ENCODE results near the gene CFAP69. TPM values are rescaled to one million over a fixed set of nuclear protein-coding genes. Genes with fewer than 3 reads are reported as not detected.

CFAP69 gene
- total and polyA plus RNA-seq, 4 donors, result 1.8 to 60.0 (median 9.0) TPM

GRCh38 chr7:90290244-90291113 lies 45.5 kb downstream of the CFAP69 start:
- no peak for ATAC-seq (ENCODE audit: insufficient read depth, low FRiP score)
- Histone ChIP-seq H3K36me3 (ENCODE audit: control insufficient read depth in 4 of 4, insufficient read depth in 4 of 4, low read length in 4 of 4) (peaks cover 0 to 12% (median 0%) of the 10 kb centered on the region in 4 donors), H3K9me3 (ENCODE audit: control insufficient read depth in 4 of 4, insufficient read depth in 3 of 4, low read length in 3 of 4) (no peaks in the 10 kb centered on the region), H3K27ac (ENCODE audit: low read depth in 1 of 2, low read length in 1 of 2) (no peak overlapping the region), H3K4me3 (no peak overlapping the region), H3K4me1 (ENCODE audit: control insufficient read depth in 5 of 5, insufficient read depth in 5 of 5, low read length in 5 of 5) (peaks cover 0 to 3% (median 0%) of the 10 kb centered on the region in 5 donors), H3K9ac (ENCODE audit: insufficient read depth in 1 of 2, low read length in 2 of 2) (no peak overlapping the region), H3K27me3 (ENCODE audit: control insufficient read depth in 3 of 3, insufficient read depth in 3 of 3, low read length in 2 of 3) (no peaks in the 10 kb centered on the region)
- WGBS, 2 donors, result 73 to 84% methylated on average over 3 of the region's 3 CpGs
- no peak for TF ChIP-seq CTCF (IDR thresholded peaks at IDR 0.05; ENCODE audit: control extremely low read depth, extremely low read depth)
- DNase-seq, result no peak

- Histone ChIP-seq H3K36me3 (ENCODE audit: control insufficient read depth in 4 of 4, insufficient read depth in 4 of 4, low read length in 4 of 4) (peaks cover 0 to 6% (median 0%) of the 10 kb centered on the region in 4 donors), H3K4me1 (ENCODE audit: control insufficient read depth in 5 of 5, insufficient read depth in 5 of 5, low read length in 5 of 5) (peaks cover 0 to 3% (median 0%) of the 10 kb centered on the region in 5 donors), H3K9ac (ENCODE audit: insufficient read depth in 1 of 2, low read length in 2 of 2) (no peak overlapping the region), H3K27me3 (ENCODE audit: control insufficient read depth in 3 of 3, insufficient read depth in 3 of 3, low read length in 2 of 3) (no peaks in the 10 kb centered on the region), H3K27ac (ENCODE audit: low read depth in 1 of 2, low read length in 1 of 2) (no peak overlapping the region), H3K9me3 (ENCODE audit: control insufficient read depth in 4 of 4, insufficient read depth in 3 of 4, low read length in 3 of 4) (no peaks in the 10 kb centered on the region), H3K4me3 (no peak overlapping the region)
- 61 to 63% methylated on average over 5 of the region's 5 CpGs for WGBS, 2 donors
- DNase-seq (peak in 2 of 3 donors; percentile 28 to 39), ATAC-seq (ENCODE audit: insufficient read depth, low FRiP score) (peak; percentile 66)
- TF ChIP-seq CTCF (IDR thresholded peaks at IDR 0.05; ENCODE audit: control extremely low read depth, extremely low read depth), result peak; percentile 18
Observed at GRCh38 chr7:90298145-90299038, 53.4 kb downstream of the CFAP69 start.

- Histone ChIP-seq H3K9me3 (ENCODE audit: control insufficient read depth in 4 of 4, insufficient read depth in 3 of 4, low read length in 3 of 4) (no peaks in the 10 kb centered on the region), H3K9ac (ENCODE audit: insufficient read depth in 1 of 2, low read length in 2 of 2) (no peak overlapping the region), H3K27me3 (ENCODE audit: control insufficient read depth in 3 of 3, insufficient read depth in 3 of 3, low read length in 2 of 3) (no peaks in the 10 kb centered on the region), H3K4me1 (ENCODE audit: control insufficient read depth in 5 of 5, insufficient read depth in 5 of 5, low read length in 5 of 5) (no peaks in the 10 kb centered on the region), H3K36me3 (ENCODE audit: control insufficient read depth in 4 of 4, insufficient read depth in 4 of 4, low read length in 4 of 4) (peaks cover 0 to 3% (median 1%) of the 10 kb centered on the region in 4 donors), H3K27ac (ENCODE audit: low read depth in 1 of 2, low read length in 1 of 2) (no peak overlapping the region), H3K4me3 (no peak overlapping the region)
- TF ChIP-seq CTCF (IDR thresholded peaks at IDR 0.05; ENCODE audit: control extremely low read depth, extremely low read depth), result no peak
- DNase-seq (no peak), ATAC-seq (ENCODE audit: insufficient read depth, low FRiP score) (no peak)
- 93 to 95% methylated on average over 1 of the region's 1 CpG for WGBS, 2 donors
Observed at GRCh38 chr7:90303241-90303640, 58.3 kb downstream of the CFAP69 start.

Data from lung (tissue), 12 donors.